BE2C (cell line): ENCODE results near the gene PRSS16.

Source experiments
- DNase-seq: peaks from one replicate; pipeline ENCODE4 v3.0.0-alpha.2; 2020
- H3K27me3 ChIP-seq: fragments of 250-450 bp; sonication (Bioruptor Pico); 2 replicates; pipeline ENCODE4 v1.5.1; 2020; ENCODE audit warnings: mild to moderate bottlenecking
- H3K36me3 ChIP-seq: fragments of 250-450 bp; sonication (Bioruptor Pico); 2 replicates; pipeline ENCODE4 v1.5.1; 2020; ENCODE audit warnings: mild to moderate bottlenecking
- H3K4me1 ChIP-seq: fragments of 250-450 bp; sonication (Bioruptor Pico); 2 replicates; pipeline ENCODE4 v1.5.1; 2020
- H3K4me3 ChIP-seq: 2 replicates; pipeline ENCODE4 v1.5.1; 2011; ENCODE audit warnings: low read depth, low read length
- H3K9me3 ChIP-seq: fragments of 250-450 bp; sonication (Bioruptor Pico); 2 replicates; pipeline ENCODE4 v1.5.1; 2020
- TF ChIP-seq, protein P1 (sequence below): IDR thresholded peaks from 2 replicates; pipeline ENCODE4 v1.5.1; 2012; ENCODE audit warnings: mild to moderate bottlenecking, low read depth, low read length

The PRSS16 gene

GRCh38 chr6:27224729-27225128 is 22.8 kb upstream of the PRSS16 start:
- H3K9me3 ChIP-seq, result no peaks in the 10 kb centered on the region
- peaks cover 18% of the 10 kb centered on the region for H3K27me3 ChIP-seq
- H3K4me1 ChIP-seq, result no peaks in the 10 kb centered on the region
- H3K36me3 ChIP-seq, result no peaks in the 10 kb centered on the region
- H3K4me3 ChIP-seq, result no peak overlapping the region
- DNase-seq, result no peak
- TF ChIP-seq, protein P1, sequence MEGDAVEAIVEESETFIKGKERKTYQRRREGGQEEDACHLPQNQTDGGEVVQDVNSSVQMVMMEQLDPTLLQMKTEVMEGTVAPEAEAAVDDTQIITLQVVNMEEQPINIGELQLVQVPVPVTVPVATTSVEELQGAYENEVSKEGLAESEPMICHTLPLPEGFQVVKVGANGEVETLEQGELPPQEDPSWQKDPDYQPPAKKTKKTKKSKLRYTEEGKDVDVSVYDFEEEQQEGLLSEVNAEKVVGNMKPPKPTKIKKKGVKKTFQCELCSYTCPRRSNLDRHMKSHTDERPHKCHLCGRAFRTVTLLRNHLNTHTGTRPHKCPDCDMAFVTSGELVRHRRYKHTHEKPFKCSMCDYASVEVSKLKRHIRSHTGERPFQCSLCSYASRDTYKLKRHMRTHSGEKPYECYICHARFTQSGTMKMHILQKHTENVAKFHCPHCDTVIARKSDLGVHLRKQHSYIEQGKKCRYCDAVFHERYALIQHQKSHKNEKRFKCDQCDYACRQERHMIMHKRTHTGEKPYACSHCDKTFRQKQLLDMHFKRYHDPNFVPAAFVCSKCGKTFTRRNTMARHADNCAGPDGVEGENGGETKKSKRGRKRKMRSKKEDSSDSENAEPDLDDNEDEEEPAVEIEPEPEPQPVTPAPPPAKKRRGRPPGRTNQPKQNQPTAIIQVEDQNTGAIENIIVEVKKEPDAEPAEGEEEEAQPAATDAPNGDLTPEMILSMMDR, result no peak

- Histone ChIP-seq H3K4me1 (no peaks in the 10 kb centered on the region), H3K4me3 (no peak overlapping the region), H3K9me3 (no peaks in the 10 kb centered on the region), H3K36me3 (no peaks in the 10 kb centered on the region), H3K27me3 (peaks cover 18% of the 10 kb centered on the region)
- no peak for DNase-seq
- TF ChIP-seq, protein P1, result no peak
Observed at GRCh38 chr6:27228963-27229477, 18.5 kb upstream of the PRSS16 start.

DNA sequence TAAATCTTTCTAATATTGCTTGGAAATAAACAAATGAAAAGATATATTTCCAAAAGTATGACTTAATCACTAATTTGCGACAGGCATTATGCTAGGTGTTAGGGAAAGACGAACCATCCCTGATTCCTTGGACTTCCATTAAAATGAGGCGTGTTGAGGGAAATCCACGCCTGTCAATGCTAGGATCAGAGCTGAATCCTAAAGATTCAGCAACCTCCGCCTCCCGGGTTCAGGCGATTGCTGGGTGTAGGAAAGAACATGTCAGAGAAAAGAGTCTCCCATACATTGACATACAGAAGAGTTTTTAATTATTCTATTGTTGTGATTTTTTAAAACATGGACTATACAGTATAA is 16.8 kb upstream of the PRSS16 start:
- Histone ChIP-seq H3K4me3 (peak overlapping the region; percentile 53), H3K27me3 (peaks cover 6% of the 10 kb centered on the region)

DNA sequence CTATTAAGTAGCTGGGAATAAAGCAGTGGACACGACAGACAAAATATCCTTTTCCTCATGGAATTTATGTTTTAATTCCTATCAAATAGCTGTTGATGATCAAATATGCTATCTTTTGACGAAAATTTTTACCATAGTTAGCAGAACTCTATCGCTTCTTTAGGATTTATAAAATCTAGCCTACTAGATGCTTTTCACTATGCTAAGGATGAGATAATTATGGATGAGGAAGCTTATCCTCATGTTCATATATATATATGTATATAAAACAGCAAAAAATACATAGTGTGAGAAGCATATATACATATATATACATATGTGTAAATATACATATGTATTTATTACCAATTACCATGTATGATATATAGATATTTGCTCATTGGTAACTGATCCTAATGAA is 12.9 kb upstream of the PRSS16 start:
- no peak for DNase-seq
- Histone ChIP-seq H3K36me3 (no peaks in the 10 kb centered on the region), H3K27me3 (no peaks in the 10 kb centered on the region), H3K4me1 (no peaks in the 10 kb centered on the region), H3K9me3 (no peaks in the 10 kb centered on the region), H3K4me3 (peak overlapping the region; percentile 79)
- TF ChIP-seq, protein P1, result no peak

More for the DNA sequence above, 16.8 kb upstream of the PRSS16 start:
- Histone ChIP-seq H3K4me1 (no peaks in the 10 kb centered on the region), H3K9me3 (no peaks in the 10 kb centered on the region), H3K36me3 (no peaks in the 10 kb centered on the region)
- TF ChIP-seq, protein P1, result no peak
- peak; percentile 33 for DNase-seq

- Histone ChIP-seq H3K4me1 (no peaks in the 10 kb centered on the region), H3K4me3 (peak overlapping the region; percentile 88), H3K27me3 (peaks cover 7% of the 10 kb centered on the region; the same call in 1 of the 2 replicates), H3K36me3 (no peaks in the 10 kb centered on the region), H3K9me3 (no peaks in the 10 kb centered on the region)
- DNase-seq, result peak; percentile 74
- TF ChIP-seq, protein P1, result no peak
Observed at GRCh38 chr6:27237089-27237803, 10.3 kb upstream of the PRSS16 start.
